GM20000 (cell line): Measurements from ENCODE around the gene EGFL7.

Experiments
- DNase-seq: peaks from one replicate; pipeline ENCODE4 v3.0.0; 2012; ENCODE audit warnings: low spot score
- TF ChIP-seq, protein P1 (sequence below): IDR thresholded peaks from 2 replicates; pipeline ENCODE4 v1.5.1; 2012; ENCODE audit warnings: mild to moderate bottlenecking, control low read depth; ENCODE audit errors: extremely low read depth, missing control alignments

Gene EGFL7

DNA sequence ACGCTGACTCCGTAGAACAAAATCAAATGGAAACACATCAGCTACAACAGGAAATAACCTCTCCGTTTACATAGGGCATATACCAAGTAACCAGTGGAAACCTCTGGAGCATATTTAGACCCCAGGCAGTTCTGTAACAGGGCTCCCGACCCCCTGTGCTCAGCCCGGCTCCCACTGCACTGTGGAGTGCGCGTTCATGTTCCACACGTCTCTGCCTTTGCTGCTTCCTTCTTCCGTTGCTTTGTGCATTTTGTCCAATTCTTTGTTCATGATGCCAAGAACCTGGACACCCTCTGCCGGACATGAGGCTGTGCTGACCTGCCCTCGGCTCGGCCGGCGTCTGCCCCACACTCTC, 30.4 kb downstream of the EGFL7 start:
- TF ChIP-seq, protein P1, sequence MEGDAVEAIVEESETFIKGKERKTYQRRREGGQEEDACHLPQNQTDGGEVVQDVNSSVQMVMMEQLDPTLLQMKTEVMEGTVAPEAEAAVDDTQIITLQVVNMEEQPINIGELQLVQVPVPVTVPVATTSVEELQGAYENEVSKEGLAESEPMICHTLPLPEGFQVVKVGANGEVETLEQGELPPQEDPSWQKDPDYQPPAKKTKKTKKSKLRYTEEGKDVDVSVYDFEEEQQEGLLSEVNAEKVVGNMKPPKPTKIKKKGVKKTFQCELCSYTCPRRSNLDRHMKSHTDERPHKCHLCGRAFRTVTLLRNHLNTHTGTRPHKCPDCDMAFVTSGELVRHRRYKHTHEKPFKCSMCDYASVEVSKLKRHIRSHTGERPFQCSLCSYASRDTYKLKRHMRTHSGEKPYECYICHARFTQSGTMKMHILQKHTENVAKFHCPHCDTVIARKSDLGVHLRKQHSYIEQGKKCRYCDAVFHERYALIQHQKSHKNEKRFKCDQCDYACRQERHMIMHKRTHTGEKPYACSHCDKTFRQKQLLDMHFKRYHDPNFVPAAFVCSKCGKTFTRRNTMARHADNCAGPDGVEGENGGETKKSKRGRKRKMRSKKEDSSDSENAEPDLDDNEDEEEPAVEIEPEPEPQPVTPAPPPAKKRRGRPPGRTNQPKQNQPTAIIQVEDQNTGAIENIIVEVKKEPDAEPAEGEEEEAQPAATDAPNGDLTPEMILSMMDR = no peak
- no peak for DNase-seq

DNA sequence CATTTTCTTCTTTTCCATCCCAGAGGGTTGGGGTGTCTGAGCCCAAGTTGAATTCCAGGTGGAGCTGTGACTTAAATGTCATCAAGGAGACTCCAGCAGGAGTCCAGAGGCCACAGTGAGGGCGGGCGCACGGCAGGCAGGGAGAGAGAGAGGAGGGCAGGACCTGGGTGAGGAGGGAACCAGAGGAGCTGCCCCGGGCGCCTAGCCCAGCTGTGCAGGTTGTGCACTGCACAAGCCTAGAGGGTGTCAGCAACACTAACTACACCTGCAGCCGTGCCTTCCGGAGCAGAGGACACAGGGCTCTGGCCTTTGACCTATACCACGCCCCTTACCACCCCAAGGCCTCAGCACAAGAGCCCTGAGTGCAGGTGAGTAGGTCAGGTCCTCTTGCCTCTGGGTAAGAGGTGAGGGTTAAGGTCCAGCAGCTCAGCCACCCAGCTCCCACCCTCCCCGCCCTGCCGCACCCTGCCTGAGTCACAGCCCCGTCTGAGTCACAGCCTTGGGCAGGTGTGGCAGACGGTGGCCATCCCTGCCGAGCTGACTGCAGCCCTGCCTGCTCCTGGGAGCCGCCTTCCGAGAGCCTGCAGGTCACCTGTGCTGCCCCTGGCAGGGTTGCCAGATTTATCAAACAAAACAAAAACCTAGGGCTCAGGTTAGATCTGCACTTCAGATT, 30.9 kb downstream of the EGFL7 start:
- DNase-seq = no peak
- TF ChIP-seq, protein P1 = no peak

DNA sequence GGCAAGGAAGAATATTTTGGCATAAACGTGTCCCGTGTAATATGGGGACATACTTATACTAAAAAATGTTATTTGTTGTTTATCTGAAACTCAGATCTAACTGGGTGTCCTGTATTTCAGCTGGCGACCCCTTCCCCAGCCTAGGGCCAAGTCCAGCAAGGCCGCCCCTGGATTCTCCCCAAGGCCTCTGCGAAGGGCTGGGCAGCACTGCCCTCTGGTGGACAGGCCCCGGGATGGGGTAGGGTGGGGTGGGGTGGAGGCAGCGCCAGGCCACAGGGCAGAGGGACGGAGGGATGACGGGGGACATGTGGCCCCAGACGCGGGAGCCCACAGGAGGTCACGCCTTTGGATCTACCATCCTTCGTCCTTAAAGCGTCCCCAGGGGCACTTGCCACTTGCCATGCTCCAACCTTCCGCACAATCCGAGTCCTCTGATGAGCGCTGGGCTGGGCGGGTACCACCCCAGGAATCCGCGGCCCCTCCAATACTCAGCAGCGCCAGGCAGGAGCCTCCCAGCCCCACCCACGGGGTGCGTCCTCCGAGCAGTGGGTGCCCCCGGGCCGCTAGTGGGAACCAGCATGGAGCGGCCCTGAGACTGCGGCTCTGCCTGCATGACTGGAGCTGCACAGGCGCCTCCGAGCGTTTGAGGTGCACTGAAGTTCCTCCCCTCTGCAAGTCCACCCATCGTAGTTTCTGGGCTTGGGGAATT, 31.6 kb downstream of the EGFL7 start:
- TF ChIP-seq, protein P1 = peak; percentile 44
- DNase-seq = peak; percentile 82

DNA sequence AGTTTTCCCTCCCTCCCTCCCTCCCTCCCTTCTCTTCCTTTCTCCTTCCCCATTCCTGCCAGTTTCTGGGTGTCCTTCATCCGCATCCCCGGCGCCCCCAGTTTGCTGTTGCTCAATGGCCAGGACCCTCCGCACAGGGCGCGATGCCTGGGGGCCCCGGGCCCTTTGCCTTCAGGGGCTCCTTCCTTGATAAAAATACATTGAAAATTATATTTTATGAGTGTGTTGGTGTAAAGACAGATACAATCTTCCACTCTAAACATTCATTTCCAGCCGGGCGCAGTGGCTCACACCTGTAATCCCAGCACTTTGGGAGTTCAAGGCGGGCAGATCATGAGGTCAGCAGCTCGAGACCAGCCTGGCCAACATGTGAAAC, 32.1 kb downstream of the EGFL7 start:
- TF ChIP-seq, protein P1 = no peak
- DNase-seq = no peak

DNA sequence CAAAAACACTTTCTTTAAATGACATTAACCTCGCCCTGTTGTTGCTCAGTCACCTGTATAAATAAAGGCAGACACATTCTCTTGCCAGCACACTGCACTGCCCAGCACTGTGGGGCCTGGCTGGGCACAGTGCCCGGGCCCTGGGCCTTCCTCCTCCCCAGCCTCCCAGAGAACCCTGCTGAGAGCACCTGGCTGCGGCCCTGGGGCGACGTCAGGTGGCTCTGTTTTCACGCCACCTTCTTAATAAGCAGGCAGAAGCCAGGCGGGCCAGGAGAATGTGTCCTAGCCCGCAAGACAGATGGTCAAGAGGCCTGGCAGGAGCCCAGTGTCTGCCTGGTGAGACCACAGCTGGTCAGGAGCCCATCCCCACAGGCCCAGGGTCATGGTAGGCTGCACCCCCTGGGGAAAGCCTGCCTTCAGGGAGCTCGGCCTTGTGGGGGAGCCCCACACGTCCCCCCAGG, 32.7 kb downstream of the EGFL7 start:
- DNase-seq = no peak
- TF ChIP-seq, protein P1 = no peak

DNA sequence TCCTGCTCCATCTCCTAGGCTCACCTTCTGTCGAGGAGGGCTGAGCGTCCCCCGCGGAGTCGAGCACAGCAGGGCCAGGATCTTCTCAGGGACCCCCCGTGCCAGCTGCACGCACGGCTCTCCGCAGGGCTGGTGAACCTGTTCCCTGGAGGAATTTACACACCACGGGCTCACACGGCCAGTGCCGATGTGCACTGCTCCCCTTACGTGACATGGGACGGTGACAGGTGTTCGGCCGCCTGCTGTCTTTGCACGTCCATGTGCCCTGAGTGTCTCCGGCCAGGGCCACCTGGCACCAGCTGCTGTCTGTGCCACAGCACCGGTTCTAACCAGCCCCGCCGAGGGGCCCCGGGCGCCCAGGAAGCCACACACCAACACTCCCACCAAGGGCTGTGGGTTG, 33.2 kb downstream of the EGFL7 start:
- no peak for DNase-seq
- TF ChIP-seq, protein P1 = no peak

DNA sequence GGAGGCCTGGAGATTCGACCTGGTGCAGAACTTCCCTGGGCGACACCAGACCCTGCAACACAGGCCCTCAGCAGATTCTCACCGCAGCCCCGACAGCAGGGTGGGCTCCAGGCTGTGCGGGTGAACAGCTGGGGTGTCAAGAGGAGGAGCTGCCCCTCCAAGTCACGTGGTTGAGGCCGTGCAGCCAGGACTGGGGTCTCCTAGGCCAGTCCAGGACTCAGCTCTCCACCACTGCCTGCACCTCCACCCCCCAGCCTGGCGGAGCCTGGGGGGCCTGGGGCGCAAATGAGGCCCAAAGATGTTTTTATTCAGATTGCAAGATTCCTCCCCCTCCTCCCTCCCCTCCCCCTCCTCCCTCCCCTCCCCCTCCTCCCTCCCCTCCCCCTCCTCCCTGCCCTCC, 33.8 kb downstream of the EGFL7 start:
- TF ChIP-seq, protein P1 = no peak
- DNase-seq = no peak
